Esophagus squamous epithelium (tissue), 5 donors: ENCODE measurements around the gene RBM4B. TPM values are rescaled to one million over a fixed set of nuclear protein-coding genes. Genes with fewer than 3 reads are reported as not detected.

Source experiments
- DNase-seq: peaks from one replicate; lab custom pipeline; 2025; lab: John Stamatoyannopoulos, UW
- H3K27ac ChIP-seq, 4 donors: fragments of 200-600 bp; sonication (generic); one replicate each; pipeline ENCODE4 v1.5.1; 2016 to 2019; ENCODE audit warnings: mild to moderate bottlenecking in 1 of 4
- H3K27me3 ChIP-seq, 4 donors: fragments of 200-600 bp; sonication (generic); 1 replicate in 3 of 4; 2 replicates in 1 of 4; pipeline versions ENCODE4 v1.5.1 to v1.6.0; 2017 to 2021; ENCODE audit warnings: antibody characterized with exemption in 1 of 4
- H3K36me3 ChIP-seq, 3 donors: fragments of 200-600 bp; sonication (generic); one replicate each; pipeline ENCODE4 v1.5.1; 2016 to 2019
- H3K4me1 ChIP-seq, 3 donors: fragments of 200-600 bp; sonication (generic); one replicate each; pipeline ENCODE4 v1.5.1; 2017 to 2019
- H3K4me3 ChIP-seq, 4 donors: fragments of 200-600 bp; sonication (generic); 1 replicate in 3 of 4; 2 replicates in 1 of 4; pipeline ENCODE4 v1.5.1; 2016 to 2019; ENCODE audit warnings: mild to moderate bottlenecking in 2 of 4, moderate library complexity in 1 of 4
- H3K9me3 ChIP-seq, 3 donors: fragments of 200-600 bp; sonication (generic); one replicate each; pipeline ENCODE4 v1.5.1; 2016 to 2019
- POLR2A ChIP-seq, 4 donors: fragments of 450-650 bp; IDR thresholded peaks; one replicate each; pipeline ENCODE4 v1.6.1; 2017; ENCODE audit warnings: antibody characterized with exemption in 4 of 4, mild to moderate bottlenecking in 4 of 4, moderate library complexity in 3 of 4
- WGBS, 2 donors: methylation state at CpG; one replicate each; pipeline ENCODE4 v1.1.5; 2018; 5-methylcytosine and 5-hydroxymethylcytosine counted together
- intact Hi-C: fragments of 100-400 bp; cut with DNase I; formaldehyde crosslinking; loops from one replicate; pipeline ENCODE4 v1.15.0; 2022
- total RNA-seq, 4 donors: library from RNA; depleted of rRNA; stranded (reverse); fragments of >200 nt; gene quantifications; one replicate each; pipeline ENCODE4 v1.1.0, GENCODE V29; 2016
- TF ChIP-seq, protein P1 (sequence below), 6 experiments: fragments of 450-650 bp in 4 of 6; fragments of 200-600 bp in 2 of 6; sonication (generic) in 2 of 6; IDR thresholded peaks; one replicate each; pipeline ENCODE4 v1.5.1; 2016 to 2019; ENCODE audit warnings: antibody characterized with exemption in 6 of 6, mild to moderate bottlenecking in 4 of 6, moderate library complexity in 4 of 6
- donor health status: DM: yes; HTN: yes; CAD: no.

RBM4B gene
- total RNA-seq, 4 donors from 2014 or later = 8.4 to 16.4 (median 9.2) TPM

DNA sequence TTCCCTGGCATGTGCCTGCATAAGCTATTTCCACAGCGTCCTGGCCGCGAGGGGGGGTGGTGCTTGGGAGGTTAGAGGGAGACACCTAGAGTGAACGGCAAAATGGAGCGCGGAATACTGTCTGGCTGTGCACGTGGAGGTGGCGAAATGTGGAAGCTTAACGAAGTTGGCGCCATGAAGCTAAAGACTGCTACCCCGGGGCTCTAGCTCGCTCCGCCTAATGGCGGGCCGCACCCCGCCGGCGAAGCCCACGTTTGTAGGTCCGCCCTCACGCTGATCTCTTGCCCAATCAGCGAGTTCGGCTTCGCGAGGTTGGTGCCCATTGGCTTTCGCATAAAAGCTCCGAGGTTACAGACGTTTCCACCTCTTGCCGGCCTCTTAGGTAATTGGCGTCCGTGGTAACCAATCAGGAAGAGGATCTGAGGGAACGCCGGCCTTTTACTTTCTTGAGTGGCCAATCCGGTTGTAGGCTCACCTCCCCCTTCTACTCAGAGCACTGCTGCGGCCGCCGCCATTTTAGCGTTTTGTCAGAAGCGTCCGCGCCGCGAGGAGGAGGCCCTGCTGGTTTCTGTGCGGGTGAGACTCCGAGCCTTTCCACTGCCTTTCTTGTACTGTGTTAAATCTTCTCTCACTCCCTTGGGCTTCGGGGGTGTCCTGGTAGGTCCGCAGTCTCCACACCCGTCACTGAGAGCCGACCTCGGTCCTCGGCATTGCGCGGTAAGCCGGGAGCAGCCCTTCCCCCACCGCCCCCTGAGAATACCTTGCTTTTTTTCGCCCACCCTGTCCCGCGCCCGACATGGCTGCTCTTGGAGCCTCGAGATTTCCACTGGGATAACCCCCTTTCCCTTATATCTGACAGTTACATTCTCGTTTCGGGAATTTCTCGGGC lies 39.3 kb downstream of the RBM4B start, which contains the start of gene RBM4:
RBM4 (plus strand) TSS at position 527 of the 889 bp plus-strand sequence. CDS start 1,009 bp downstream, outside the sequence.
- WGBS, 2 donors = 0% methylated on average over 44 to 56 of the region's 63 CpGs
- Histone ChIP-seq H3K36me3 (peaks cover 8 to 56% (median 11%) of the 10 kb centered on the region in 3 donors), H3K4me3 (peak within 1 kb of the TSS; percentile 60 to 89 (median 84)), H3K4me1 (peaks cover 39 to 69% (median 58%) of the 10 kb centered on the region in 3 donors), H3K9me3 (no peaks in the 10 kb centered on the region), H3K27me3 (no peaks in the 10 kb centered on the region), H3K27ac (peak within 1 kb of the TSS; percentile 93 to 96 (median 94))
- intact Hi-C loops = no loop called here
- DNase-seq = peak; percentile 92
- TF ChIP-seq, protein P1, sequence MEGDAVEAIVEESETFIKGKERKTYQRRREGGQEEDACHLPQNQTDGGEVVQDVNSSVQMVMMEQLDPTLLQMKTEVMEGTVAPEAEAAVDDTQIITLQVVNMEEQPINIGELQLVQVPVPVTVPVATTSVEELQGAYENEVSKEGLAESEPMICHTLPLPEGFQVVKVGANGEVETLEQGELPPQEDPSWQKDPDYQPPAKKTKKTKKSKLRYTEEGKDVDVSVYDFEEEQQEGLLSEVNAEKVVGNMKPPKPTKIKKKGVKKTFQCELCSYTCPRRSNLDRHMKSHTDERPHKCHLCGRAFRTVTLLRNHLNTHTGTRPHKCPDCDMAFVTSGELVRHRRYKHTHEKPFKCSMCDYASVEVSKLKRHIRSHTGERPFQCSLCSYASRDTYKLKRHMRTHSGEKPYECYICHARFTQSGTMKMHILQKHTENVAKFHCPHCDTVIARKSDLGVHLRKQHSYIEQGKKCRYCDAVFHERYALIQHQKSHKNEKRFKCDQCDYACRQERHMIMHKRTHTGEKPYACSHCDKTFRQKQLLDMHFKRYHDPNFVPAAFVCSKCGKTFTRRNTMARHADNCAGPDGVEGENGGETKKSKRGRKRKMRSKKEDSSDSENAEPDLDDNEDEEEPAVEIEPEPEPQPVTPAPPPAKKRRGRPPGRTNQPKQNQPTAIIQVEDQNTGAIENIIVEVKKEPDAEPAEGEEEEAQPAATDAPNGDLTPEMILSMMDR (IDR thresholded peaks at IDR 0.05) = peak in 3 of 6 experiments; percentile 9 to 23 (median 20)
- TF ChIP-seq POLR2A (IDR thresholded peaks at IDR 0.05) = peak in 3 of 4 donors; percentile 75 to 90 (median 85)

DNA sequence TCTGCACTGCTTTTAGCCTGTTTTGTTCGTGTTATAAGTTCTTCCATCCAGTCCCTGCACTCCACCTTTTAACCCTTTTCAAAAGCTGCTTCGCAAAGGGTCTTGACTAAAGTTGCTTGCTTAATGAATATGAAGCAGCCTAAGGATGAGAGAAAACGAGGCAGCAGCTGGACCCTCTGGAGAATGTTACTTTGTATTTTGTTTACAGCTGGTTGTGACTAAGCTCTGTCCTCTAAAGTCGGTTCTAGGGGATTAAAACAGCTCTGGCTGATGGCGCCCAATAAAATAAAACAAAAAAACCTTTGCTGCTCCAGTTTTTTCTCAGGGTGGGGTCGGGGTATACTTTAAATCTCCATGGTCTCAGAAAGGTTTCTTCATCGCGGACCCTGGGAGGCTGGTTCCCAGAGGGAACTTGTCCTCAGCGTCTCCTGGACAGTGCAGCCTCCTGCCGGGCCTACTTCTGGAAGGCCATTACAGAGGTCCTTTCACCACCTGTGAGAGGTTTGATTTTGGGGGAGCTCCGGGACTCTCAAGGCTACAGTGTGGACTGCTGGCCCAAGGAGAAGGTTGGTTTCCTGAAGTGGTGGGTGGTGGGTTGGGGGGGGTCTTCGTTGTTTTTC lies 40.0 kb downstream of the RBM4B start:
- peaks cover 5 to 57% (median 11%) of the 10 kb centered on the region in 3 donors for H3K36me3 ChIP-seq
- WGBS, 2 donors = 41 to 53% methylated on average over 9 to 12 of the region's 12 CpGs
- H3K4me3 ChIP-seq = peak overlapping the region; percentile 60 to 89 (median 84)
- H3K9me3 ChIP-seq = no peaks in the 10 kb centered on the region
- H3K27me3 ChIP-seq = no peaks in the 10 kb centered on the region
- peaks cover 39 to 61% (median 50%) of the 10 kb centered on the region in 3 donors for H3K4me1 ChIP-seq
- H3K27ac ChIP-seq = peak overlapping the region; percentile 79 to 95 (median 89)
- no peak for TF ChIP-seq POLR2A (IDR thresholded peaks at IDR 0.05)
- TF ChIP-seq, protein P1 (IDR thresholded peaks at IDR 0.05) = no peak
- DNase-seq = no peak
- intact Hi-C loops = no loop called here

- DNase-seq = no peak
- Histone ChIP-seq H3K9me3 (no peaks in the 10 kb centered on the region), H3K27me3 (no peaks in the 10 kb centered on the region), H3K4me3 (no peak overlapping the region), H3K36me3 (peaks cover 0 to 54% (median 11%) of the 10 kb centered on the region in 3 donors), H3K4me1 (peaks cover 31 to 49% (median 38%) of the 10 kb centered on the region in 3 donors), H3K27ac (peak overlapping the region in 2 of 4 donors; percentile 39 to 95)
- WGBS, 2 donors = 38 to 54% methylated on average over 3 of the region's 3 CpGs
- intact Hi-C loops = no loop called here
- no peak for TF ChIP-seq POLR2A (IDR thresholded peaks at IDR 0.05)
- TF ChIP-seq, protein P1 (IDR thresholded peaks at IDR 0.05) = no peak
Measured at GRCh38 chr11:66636411-66636810, 41.3 kb downstream of the RBM4B start.

GRCh38 chr11:66632952-66633351 lies 44.7 kb downstream of the RBM4B start:
- intact Hi-C loops = no loop called here
- Histone ChIP-seq H3K4me3 (no peak overlapping the region), H3K27ac (no peak overlapping the region), H3K36me3 (peaks cover 9 to 70% (median 13%) of the 10 kb centered on the region in 3 donors), H3K4me1 (peaks cover 14 to 24% (median 19%) of the 10 kb centered on the region in 3 donors), H3K27me3 (no peaks in the 10 kb centered on the region), H3K9me3 (no peaks in the 10 kb centered on the region)
- TF ChIP-seq POLR2A (IDR thresholded peaks at IDR 0.05) = no peak
- TF ChIP-seq, protein P1 (IDR thresholded peaks at IDR 0.05) = no peak
- 65 to 83% methylated on average over 2 of the region's 2 CpGs for WGBS, 2 donors
- DNase-seq = no peak
